Stimulated activated CD8-positive, alpha-beta memory T cell treated with anti-CD3 and anti-CD28 coated beads, Interleukin-4, amount 100 ng/mL, for 48 hours (primary cell): ENCODE data around the gene PTPRD.

Experiments used
- DNase-seq: peaks from one replicate; pipeline ENCODE4 v3.0.0-alpha.2; 2020

The PTPRD gene

DNA sequence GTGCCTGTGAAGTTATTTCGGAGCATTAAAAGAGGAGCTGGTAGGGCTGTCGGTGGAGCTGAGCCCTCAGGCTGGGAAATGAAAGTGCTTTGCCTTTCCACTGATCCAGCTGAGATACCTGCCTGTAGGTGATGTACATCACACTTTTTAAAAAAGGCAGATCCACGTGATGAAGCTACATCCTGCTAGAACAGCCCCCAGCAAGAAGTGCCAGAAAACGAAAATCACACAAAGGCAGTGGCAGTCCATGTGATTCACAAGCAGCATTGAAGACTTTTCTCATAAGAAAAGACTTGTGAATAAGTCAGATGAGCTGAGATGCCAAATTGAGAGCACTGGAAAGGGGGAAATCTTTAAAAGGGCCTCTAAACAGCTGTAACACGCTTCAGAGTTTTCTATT lies 765.1 kb downstream of the PTPRD start:
- no peak for DNase-seq

DNA sequence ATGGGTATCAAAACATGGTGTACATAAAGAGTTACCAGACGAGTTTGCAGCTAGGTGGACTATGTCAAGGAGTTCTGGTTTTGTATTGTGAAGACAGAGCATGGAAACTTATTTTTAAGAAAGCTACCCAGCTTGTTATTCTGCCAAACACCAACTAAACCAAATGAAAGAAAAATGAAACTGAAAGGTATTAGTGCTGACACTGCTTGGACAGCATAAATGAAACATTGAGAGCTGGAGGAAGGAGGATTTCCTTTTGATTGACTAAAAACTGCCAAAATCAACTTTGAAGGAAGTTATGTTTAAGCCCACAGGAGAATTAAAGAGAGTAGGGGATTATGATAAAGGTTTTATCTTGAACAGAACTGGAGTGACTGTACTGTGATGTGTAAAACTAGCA lies 766.2 kb downstream of the PTPRD start:
- DNase-seq = no peak

DNA sequence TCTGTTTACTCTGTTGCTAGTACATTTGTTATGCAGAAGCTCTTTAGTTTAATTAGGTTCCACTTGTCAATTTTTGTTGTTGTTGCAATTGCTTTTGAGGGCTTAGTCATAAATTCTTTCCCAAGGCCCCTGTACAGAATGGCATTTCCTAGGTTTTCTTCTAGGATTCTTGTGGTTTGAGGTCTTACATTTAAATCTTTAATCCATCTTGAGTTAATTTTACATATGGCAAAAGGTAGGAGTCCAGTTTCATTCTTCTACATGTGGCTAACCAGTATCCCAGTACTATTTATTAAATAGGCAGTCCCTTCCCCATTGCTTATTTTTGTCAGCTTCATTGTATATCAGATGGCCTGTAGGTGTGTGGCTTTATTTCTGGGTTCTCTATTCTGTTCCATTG lies 792.4 kb downstream of the PTPRD start:
- DNase-seq = no peak

- DNase-seq = no peak
Observed at GRCh38 chr9:9819886-9820285, 792.9 kb downstream of the PTPRD start.

- no peak for DNase-seq
Observed at GRCh38 chr9:9817176-9817575, 795.6 kb downstream of the PTPRD start.

- no peak for DNase-seq
Observed at GRCh38 chr9:9804109-9804508, 808.7 kb downstream of the PTPRD start.

- DNase-seq = no peak
Observed at GRCh38 chr9:9799287-9799686, 813.5 kb downstream of the PTPRD start.

DNA sequence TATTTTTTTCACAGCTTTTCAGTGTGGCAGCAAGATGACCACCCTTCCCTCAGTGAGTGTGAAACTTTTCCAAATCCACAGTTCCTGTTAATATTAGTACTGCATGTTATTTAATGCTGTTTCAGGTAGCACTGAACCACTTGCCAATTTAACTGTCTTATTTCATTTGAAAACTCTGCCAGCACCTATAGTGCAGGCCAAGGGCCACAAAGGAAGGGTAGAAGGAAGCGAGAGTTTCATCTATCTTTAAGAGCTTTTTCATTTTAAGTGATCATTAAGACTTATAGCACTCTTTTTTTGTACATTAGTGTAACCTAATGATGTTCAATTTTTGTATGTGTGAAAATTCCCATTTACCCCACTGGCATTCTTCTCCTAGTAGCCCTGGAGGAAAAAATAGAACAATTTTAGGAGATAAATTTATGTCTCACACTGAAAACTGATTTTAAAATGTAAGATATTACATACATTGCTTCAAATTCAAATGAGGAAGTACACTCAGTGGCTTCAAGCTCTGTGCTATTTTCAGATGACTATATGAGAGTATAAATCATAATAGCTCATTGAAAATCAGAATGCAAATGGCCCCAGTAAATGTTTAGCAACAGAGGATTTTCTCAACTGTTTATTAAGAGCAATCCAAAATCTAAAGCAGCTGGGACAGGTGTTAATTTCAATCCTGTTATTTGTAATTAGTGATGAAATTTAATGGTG lies 820.5 kb downstream of the PTPRD start:
- no peak for DNase-seq

DNA sequence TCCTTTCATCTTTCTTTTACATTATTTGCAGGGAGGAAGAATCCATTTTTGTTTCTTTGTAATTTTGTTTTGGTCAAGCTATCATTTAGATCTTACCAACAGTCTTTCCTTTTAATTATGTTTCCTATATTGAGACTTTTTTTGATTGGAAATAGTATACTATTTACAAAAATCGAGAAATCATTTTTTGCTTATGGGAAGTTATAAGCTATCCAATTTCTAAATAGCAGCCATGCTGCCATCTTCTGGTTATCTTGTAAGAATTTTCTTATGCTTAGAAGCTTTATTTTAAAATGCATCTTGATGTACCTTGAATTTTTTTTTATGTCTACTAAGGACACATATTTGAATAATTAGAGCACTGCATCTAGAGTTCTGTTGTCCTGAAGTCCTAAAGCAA lies 821.2 kb downstream of the PTPRD start:
- DNase-seq = no peak

DNA sequence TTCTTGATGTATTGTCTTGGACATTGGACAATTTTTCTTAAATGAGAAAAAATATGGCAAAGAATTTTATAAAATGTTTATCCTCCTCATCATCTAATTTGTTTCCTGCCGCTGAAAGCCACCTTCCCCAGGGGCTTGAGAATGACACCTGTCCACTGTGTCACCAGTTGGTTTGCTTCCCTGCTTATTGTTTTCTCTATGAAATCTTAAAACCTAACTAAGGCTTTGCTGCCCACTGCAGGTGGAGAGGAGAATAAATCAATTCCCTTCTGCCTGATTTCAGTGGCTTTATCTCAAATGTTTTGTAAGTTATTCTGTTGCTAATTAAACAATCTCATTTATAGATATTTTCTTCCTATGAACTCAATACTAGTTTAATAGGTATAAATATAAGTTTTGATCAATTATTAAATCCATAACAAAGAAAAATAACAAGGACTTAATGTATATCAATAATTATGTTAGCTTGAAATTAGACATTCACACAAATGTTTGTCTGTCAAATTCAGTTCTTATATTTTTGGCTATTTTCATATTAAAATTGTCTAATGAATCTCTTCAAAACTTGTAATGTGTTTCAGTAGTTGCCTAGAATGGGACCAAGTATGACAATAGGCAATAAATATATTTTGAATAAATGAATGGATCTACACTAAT lies 822.5 kb downstream of the PTPRD start:
- DNase-seq = no peak

DNA sequence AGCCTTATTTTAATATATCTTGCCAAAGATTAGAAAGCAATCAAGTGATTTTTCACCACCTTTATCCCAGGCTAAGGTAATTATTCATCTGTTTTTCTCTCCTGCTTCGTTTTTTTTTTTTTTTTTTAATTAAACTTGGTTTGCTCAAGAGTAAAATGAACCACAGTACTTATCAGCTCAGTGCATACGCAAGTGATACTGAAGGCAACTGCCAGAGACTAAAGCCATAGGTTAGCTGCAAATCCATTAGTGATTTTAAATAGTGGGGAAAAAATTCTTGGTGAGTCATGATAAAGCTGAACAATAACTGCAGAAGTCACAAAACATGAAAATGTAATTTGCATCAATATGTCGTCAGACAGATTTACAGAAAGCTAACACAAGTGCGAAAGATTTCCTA lies 829.1 kb downstream of the PTPRD start:
- no peak for DNase-seq

DNA sequence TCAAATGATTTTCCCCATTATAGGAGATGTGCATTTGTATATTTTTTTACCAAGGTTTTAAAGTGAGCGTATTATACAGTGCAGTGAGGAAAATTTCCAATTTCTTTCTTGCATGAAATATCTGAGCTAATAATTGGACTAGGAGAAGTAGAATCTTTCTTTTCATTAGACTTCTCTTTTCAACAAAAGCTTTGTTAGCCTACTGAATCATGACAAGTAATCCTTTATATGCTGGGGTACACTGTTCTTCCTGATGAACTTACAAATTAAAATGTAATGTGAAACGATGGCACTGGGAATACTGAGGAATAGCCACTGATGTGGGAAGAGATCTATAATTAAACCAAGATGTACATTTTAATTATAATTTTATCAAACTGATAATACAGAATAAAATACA lies 829.6 kb downstream of the PTPRD start:
- no peak for DNase-seq

DNA sequence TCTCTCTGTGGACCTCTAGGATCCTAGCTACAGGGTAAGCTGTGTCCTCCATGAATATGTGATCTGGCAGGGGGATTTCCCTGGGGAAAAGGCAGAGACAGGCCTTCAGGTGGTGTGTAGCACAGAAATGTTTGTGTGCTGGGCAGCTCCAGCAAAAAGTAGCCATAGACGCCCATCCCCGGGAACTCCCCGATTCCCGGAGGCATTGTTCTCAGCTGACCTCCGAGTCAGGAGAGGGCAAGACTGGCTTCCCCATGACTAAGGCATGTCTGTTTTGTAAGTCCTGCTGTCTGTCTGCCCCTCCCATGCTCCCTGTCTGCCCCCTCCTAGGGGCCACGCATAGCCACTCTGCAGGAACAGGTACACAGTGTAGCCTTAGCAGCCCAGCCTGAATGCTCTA lies 834.5 kb downstream of the PTPRD start:
- DNase-seq = no peak

DNA sequence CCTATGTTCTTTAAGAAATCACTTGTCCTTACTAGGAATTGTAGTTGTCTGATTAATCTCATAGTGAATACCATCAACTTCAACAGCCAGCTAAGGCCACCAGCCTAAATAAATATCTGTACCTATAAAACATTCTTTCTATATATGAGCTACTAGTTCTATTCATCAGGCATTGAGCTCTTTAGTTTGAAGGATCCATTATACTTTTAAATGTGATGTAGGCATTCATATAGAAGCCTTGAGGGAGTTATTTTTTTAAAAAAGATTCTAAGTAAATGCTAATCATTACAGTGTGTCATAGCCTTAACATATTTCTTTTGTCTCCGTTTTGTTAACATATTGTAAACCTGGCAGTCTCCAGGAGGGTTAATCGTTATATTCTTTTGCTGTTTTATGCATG lies 838.3 kb downstream of the PTPRD start:
- no peak for DNase-seq

DNA sequence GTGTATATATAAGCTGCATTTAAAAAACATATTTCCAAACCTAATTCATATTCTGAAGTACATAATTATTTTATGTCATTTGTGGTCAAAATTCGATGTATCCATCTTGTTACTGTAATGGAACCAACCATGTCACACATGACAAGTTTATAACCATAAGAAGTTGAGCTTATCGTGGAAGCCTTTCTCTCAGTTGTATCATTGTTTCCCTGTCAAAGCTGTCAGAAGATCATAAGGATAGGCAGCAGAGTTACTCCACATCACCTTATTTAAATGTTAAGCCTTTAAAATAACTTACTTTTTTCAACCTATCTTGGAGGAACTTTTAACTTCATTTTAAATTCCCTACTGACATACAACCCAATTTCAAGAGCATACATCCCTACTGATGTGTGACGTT lies 841.5 kb downstream of the PTPRD start:
- no peak for DNase-seq

GRCh38 chr9:9764821-9765220 lies 848.0 kb downstream of the PTPRD start:
- DNase-seq = no peak

- DNase-seq = no peak
Observed at GRCh38 chr9:9754186-9754585, 858.6 kb downstream of the PTPRD start.

DNA sequence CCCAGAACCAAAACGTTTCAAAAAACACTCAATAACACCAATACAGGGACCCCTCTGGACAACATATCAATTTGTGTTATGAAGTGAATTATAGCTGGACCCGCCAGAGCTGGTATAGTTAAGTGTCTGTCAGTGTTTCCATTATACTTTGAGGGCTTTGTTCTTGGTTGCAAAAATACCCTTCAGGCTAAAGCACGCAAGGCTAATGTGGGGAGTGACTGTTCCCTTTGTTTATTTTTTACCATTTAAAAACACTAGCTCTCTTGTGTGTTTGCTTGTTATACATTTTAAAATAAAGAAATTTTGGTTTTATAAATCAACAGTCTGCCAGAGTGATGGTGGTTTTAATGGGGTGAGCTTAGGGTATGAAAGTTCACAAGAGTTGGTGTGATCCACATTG lies 859.5 kb downstream of the PTPRD start:
- DNase-seq = no peak

GRCh38 chr9:9752722-9753121 lies 860.1 kb downstream of the PTPRD start:
- no peak for DNase-seq

DNA sequence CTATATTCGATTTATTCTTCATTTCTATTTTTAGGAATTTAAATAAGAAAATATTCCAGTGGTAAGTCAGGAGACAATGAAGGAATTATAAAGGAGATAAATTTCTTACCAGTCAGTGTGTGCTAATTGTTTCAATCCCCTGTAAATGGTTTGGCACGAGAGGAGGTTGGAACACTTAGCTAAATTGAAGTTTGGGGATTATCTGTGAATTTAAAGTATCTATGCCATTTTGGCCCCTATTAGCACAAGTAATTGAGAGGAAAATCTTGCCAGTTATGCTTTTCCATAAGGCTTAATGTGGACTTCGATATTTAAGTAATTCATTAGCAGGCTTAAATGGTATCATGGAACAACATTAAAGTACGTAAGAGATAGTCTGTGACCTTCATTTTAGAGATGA lies 860.8 kb downstream of the PTPRD start:
- no peak for DNase-seq

GRCh38 chr9:9750719-9751118 lies 862.1 kb downstream of the PTPRD start:
- DNase-seq = no peak

DNA sequence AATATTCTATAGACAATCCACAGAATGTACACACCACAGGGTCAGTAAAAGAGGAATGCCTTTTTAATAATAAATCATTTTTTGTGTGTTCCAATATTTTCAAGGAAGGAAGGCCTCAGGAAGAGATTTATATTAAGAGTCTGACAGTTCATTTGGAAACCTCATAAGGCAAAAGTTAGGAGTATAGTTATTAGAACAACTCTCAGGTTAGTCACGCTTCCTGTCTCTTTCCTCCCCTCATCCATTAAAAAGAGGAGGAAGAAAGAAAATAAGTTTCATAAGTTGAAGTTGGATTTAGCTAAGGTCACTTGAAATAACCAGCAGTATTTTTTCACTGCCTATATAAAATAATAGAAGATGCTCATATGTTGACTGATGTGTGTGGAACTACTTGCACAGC lies 863.2 kb downstream of the PTPRD start:
- DNase-seq = no peak

GRCh38 chr9:9747787-9748186 lies 865.0 kb downstream of the PTPRD start:
- DNase-seq = no peak

GRCh38 chr9:9746826-9747225 lies 866.0 kb downstream of the PTPRD start:
- DNase-seq = no peak

DNA sequence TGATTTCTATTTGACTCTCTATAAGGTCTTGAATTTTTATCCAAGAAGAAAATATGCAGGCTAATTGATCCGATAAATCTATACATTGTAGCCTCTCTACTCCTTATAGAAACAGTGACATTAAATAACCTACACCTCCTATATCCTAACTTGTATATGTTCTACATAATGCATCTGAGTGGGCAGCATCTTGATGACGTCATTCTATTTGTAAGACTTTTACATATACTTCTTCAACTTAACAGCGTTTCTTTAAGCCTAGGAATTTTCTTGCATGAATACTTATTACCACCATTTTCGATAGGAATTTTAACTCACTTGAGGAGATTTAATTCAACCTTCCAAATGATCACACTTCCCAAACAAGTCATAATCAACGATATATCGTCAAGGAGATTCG lies 869.0 kb downstream of the PTPRD start:
- no peak for DNase-seq
